ENCODE measurements around the gene TCL1A. TPM values are rescaled to one million over a fixed set of nuclear protein-coding genes. Genes with fewer than 3 reads are reported as not detected.
A peak's percentile ranks its signal among the peaks of the same experiment; 100 is the strongest.

Gene TCL1A
- total and polyA plus RNA-seq, 10 of the 15 experiments (the other 5 are each of a cell fraction or from before 2014, with no cell fraction given) = 5.9 to 283 (median 113) TPM

- H3K27me3 ChIP-seq (replicated peaks in 1 of 2; ENCODE audit: control insufficient read depth in 2 of 2, insufficient read depth in 2 of 2, low read length in 1 of 2) = no peaks in the 10 kb centered on the region
- H3K4me3 ChIP-seq = no peak overlapping the region
- ChIA-PET RAD21 (ENCODE audit: unreplicated experiment) (interaction anchor here (0.8 to 1.6 kb wide), 9 partner anchors 11 to 373 kb away, joined by 3 to 5 read pairs (median 4); no protein-coding TSS in a partner anchor), POLR2A (interaction anchor here (0.7 to 2.9 kb wide), 4 partner anchors 11 to 377 kb away, joined by 3 to 9 read pairs (median 4); partner anchors contain the start of gene TCL1A), CTCF (interaction anchor here (0.6 to 4.5 kb wide), 11 partner anchors 11 to 268 kb away, joined by 3 to 44 read pairs (median 5); partner anchors contain the start of gene TCL1A), SMC1A (ENCODE audit: uncharacterized antibody, unreplicated experiment) (interaction anchor here (0.8 to 4.4 kb wide), 11 partner anchors 10 to 336 kb away, joined by 3 to 35 read pairs (median 4); no protein-coding TSS in a partner anchor)
- ATAC-seq (peak; percentile 86), DNase-seq (ENCODE audit: low read depth, low spot score) (peak; percentile 72), FAIRE-seq (no peak)
- H4K20me1 ChIP-seq (ENCODE audit: control insufficient read depth, insufficient read depth) = no peaks in the 10 kb centered on the region
- H2AFZ ChIP-seq (ENCODE audit: control insufficient read depth, low read depth, low read length) = peak overlapping the region; percentile 87
- peaks cover 45% of the 10 kb centered on the region for H3K4me1 ChIP-seq (ENCODE audit: control insufficient read depth, insufficient read depth, low read length)
- in situ Hi-C loops (cut with MboI) (no loop called here), intact Hi-C loops (cut with micrococcal nuclease; ENCODE audit: unreplicated experiment) (loop anchor here (1.0 to 5.0 kb wide), 2 partner anchors 48 to 64 kb away; no protein-coding TSS in a partner anchor)
- no TSS peak for BruUV-seq (replicated peaks)
- 0% methylated on average over 5 of the region's 5 CpGs for WGBS (ENCODE audit: insufficient coverage, insufficient replicate concordance, low lambda C conversion rate, missing lambda C conversion rate)
- no peaks in the 10 kb centered on the region for H3K36me3 ChIP-seq (ENCODE audit: control insufficient read depth in 2 of 2, insufficient read depth in 2 of 2, low read length in 1 of 2)
- peak overlapping the region; percentile 57 for H3K27ac ChIP-seq (ENCODE audit: control insufficient read depth, insufficient read depth)
- H3K9ac ChIP-seq (ENCODE audit: control insufficient read depth, insufficient read depth, low read length) = no peak overlapping the region
- peaks cover 3% of the 10 kb centered on the region; the same call in 2 of the 3 replicates for H3K9me3 ChIP-seq (replicated peaks; ENCODE audit: control insufficient read depth, insufficient read depth, low read length)
- H3K4me2 ChIP-seq (ENCODE audit: control insufficient read depth, insufficient read depth) = peak overlapping the region; percentile 54
- no peaks in the 10 kb centered on the region for H3K79me2 ChIP-seq (ENCODE audit: control insufficient read depth, insufficient read depth, low read length)
- TF ChIP-seq YBX1 (IDR thresholded peaks at IDR 0.05) = no peak
- TF ChIP-seq CHD2 (IDR thresholded peaks at IDR 0.05; ENCODE audit: borderline replicate concordance, low read depth, low read length) = 0 out of 2 replicates have a peak, but pooled peaks have one; percentile 35
- no peak for TF ChIP-seq SUPT20H (IDR thresholded peaks at IDR 0.05; ENCODE audit: borderline replicate concordance, control insufficient read depth, low read depth, low read length)
- TF ChIP-seq RFX5 (IDR thresholded peaks at IDR 0.05; ENCODE audit: low read depth, low read length) = no peak
- TF ChIP-seq STAT1 (conservative IDR thresholded peaks at IDR 0.05) = no peak
- peak; percentile 47; the same call in 1 of the 2 replicates for TF ChIP-seq TBL1XR1 (IDR thresholded peaks at IDR 0.05; ENCODE audit: low read depth, low read length)
- no peak for TF ChIP-seq PAX8 (IDR thresholded peaks at IDR 0.05)
- no peak for TF ChIP-seq SIX5 (IDR thresholded peaks at IDR 0.05; ENCODE audit: low read depth, low read length, severe bottlenecking)
- no peak for TF ChIP-seq SMARCA5 (IDR thresholded peaks at IDR 0.05)
- TF ChIP-seq, protein P1, sequence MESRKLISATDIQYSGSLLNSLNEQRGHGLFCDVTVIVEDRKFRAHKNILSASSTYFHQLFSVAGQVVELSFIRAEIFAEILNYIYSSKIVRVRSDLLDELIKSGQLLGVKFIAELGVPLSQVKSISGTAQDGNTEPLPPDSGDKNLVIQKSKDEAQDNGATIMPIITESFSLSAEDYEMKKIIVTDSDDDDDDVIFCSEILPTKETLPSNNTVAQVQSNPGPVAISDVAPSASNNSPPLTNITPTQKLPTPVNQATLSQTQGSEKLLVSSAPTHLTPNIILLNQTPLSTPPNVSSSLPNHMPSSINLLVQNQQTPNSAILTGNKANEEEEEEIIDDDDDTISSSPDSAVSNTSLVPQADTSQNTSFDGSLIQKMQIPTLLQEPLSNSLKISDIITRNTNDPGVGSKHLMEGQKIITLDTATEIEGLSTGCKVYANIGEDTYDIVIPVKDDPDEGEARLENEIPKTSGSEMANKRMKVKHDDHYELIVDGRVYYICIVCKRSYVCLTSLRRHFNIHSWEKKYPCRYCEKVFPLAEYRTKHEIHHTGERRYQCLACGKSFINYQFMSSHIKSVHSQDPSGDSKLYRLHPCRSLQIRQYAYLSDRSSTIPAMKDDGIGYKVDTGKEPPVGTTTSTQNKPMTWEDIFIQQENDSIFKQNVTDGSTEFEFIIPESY (IDR thresholded peaks at IDR 0.05) = no peak
- no peak for TF ChIP-seq ZZZ3 (IDR thresholded peaks at IDR 0.05; ENCODE audit: control insufficient read depth, insufficient read length, low read depth)
- no peak for TF ChIP-seq NR2C1 (IDR thresholded peaks at IDR 0.05)
- no peak for TF ChIP-seq E2F4 (IDR thresholded peaks at IDR 0.05; ENCODE audit: low read depth, low read length)
- TF ChIP-seq NFYA (IDR thresholded peaks at IDR 0.05; ENCODE audit: borderline replicate concordance, low read depth, low read length) = no peak
- TF ChIP-seq, protein P2, sequence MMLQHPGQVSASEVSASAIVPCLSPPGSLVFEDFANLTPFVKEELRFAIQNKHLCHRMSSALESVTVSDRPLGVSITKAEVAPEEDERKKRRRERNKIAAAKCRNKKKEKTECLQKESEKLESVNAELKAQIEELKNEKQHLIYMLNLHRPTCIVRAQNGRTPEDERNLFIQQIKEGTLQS (IDR thresholded peaks at IDR 0.05; ENCODE audit: borderline replicate concordance, extremely low read depth, low read depth, low read length) = no peak
- TF ChIP-seq STAT3 (IDR thresholded peaks at IDR 0.05; ENCODE audit: low read depth, low read length) = no peak
- TF ChIP-seq SUZ12 (IDR thresholded peaks at IDR 0.05; ENCODE audit: unreplicated experiment) = no peak
- no peak for TF ChIP-seq HDAC6 (IDR thresholded peaks at IDR 0.05; ENCODE audit: unreplicated experiment)
- TF ChIP-seq ATF2 (IDR thresholded peaks at IDR 0.05; ENCODE audit: low read length) = no peak
- TF ChIP-seq MEF2A (IDR thresholded peaks at IDR 0.05; ENCODE audit: insufficient read depth, low read depth, low read length) = no peak
Measured at GRCh38 chr14:95725685-95726336, 11.9 kb upstream of the TCL1A start.

Data from GM12878 (cell line).